ENCODE data around the gene TTPAL.

TTPAL gene

GRCh38 chr20:44533928-44534327 lies 58.3 kb downstream of the TTPAL start:
- DNase-seq (ENCODE audit: low read depth, low spot score), result no peak

GRCh38 chr20:44536175-44536574 lies 60.5 kb downstream of the TTPAL start:
- no peak for DNase-seq (ENCODE audit: low read depth, low spot score)

GRCh38 chr20:44537993-44538392 lies 62.3 kb downstream of the TTPAL start:
- no peak for DNase-seq (ENCODE audit: low read depth, low spot score)

GRCh38 chr20:44540834-44541233 lies 65.2 kb downstream of the TTPAL start:
- no peak for DNase-seq (ENCODE audit: low read depth, low spot score)

GRCh38 chr20:44541992-44542391 lies 66.3 kb downstream of the TTPAL start:
- no peak for DNase-seq (ENCODE audit: low read depth, low spot score)

GRCh38 chr20:44542890-44543289 lies 67.2 kb downstream of the TTPAL start:
- no peak for DNase-seq (ENCODE audit: low read depth, low spot score)

GRCh38 chr20:44543358-44543757 lies 67.7 kb downstream of the TTPAL start:
- no peak for DNase-seq (ENCODE audit: low read depth, low spot score)

Data from activated CD4-positive, CD25-positive, alpha-beta regulatory T cell treated with anti-CD3 and anti-CD28 coated beads, Interleukin-2, amount 50 U/mL, for 16 hours (primary cell).